ENCODE data around the gene SV2C.

GRCh38 chr5:76384705-76385104 is 301.5 kb downstream of the SV2C start:
- TF ChIP-seq ZFP3 (CRISPR knock-in tag; IDR thresholded peaks at IDR 0.05) (no peak), ZNF70 (CRISPR knock-in tag; IDR thresholded peaks at IDR 0.05) (no peak), ZFP30 (CRISPR knock-in tag; IDR thresholded peaks at IDR 0.05) (no peak), RARB (CRISPR knock-in tag; IDR thresholded peaks at IDR 0.05) (no peak), TOX (CRISPR knock-in tag; IDR thresholded peaks at IDR 0.05; ENCODE audit: borderline replicate concordance) (no peak), ARNTL (CRISPR knock-in tag; IDR thresholded peaks at IDR 0.05; ENCODE audit: borderline replicate concordance, low read depth) (no peak), ESRRG (CRISPR knock-in tag; IDR thresholded peaks at IDR 0.05) (no peak), ZNF8 (CRISPR knock-in tag; IDR thresholded peaks at IDR 0.05) (no peak), OSR1 (CRISPR knock-in tag; IDR thresholded peaks at IDR 0.05) (no peak)
- TF ChIP-seq, protein P1, sequence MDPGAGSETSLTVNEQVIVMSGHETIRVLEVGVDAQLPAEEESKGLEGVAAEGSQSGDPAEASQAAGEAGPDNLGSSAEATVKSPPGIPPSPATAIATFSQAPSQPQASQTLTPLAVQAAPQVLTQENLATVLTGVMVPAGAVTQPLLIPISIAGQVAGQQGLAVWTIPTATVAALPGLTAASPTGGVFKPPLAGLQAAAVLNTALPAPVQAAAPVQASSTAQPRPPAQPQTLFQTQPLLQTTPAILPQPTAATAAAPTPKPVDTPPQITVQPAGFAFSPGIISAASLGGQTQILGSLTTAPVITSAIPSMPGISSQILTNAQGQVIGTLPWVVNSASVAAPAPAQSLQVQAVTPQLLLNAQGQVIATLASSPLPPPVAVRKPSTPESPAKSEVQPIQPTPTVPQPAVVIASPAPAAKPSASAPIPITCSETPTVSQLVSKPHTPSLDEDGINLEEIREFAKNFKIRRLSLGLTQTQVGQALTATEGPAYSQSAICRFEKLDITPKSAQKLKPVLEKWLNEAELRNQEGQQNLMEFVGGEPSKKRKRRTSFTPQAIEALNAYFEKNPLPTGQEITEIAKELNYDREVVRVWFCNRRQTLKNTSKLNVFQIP (CRISPR knock-in tag; IDR thresholded peaks at IDR 0.05; ENCODE audit: borderline replicate concordance, low read depth): no peak
- TF ChIP-seq, protein P2, sequence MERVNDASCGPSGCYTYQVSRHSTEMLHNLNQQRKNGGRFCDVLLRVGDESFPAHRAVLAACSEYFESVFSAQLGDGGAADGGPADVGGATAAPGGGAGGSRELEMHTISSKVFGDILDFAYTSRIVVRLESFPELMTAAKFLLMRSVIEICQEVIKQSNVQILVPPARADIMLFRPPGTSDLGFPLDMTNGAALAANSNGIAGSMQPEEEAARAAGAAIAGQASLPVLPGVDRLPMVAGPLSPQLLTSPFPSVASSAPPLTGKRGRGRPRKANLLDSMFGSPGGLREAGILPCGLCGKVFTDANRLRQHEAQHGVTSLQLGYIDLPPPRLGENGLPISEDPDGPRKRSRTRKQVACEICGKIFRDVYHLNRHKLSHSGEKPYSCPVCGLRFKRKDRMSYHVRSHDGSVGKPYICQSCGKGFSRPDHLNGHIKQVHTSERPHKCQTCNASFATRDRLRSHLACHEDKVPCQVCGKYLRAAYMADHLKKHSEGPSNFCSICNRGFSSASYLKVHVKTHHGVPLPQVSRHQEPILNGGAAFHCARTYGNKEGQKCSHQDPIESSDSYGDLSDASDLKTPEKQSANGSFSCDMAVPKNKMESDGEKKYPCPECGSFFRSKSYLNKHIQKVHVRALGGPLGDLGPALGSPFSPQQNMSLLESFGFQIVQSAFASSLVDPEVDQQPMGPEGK (CRISPR knock-in tag; IDR thresholded peaks at IDR 0.05; ENCODE audit: borderline replicate concordance): no peak
- TF ChIP-seq, protein P3, sequence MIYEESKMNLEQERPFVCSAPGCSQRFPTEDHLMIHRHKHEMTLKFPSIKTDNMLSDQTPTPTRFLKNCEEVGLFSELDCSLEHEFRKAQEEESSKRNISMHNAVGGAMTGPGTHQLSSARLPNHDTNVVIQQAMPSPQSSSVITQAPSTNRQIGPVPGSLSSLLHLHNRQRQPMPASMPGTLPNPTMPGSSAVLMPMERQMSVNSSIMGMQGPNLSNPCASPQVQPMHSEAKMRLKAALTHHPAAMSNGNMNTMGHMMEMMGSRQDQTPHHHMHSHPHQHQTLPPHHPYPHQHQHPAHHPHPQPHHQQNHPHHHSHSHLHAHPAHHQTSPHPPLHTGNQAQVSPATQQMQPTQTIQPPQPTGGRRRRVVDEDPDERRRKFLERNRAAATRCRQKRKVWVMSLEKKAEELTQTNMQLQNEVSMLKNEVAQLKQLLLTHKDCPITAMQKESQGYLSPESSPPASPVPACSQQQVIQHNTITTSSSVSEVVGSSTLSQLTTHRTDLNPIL (CRISPR knock-in tag; IDR thresholded peaks at IDR 0.05; ENCODE audit: low read depth): no peak

All from SK-N-SH treated with all-trans-retinoic acid at 6 μM for 48 hours (cell line).